Heart right ventricle (tissue), 16 donors: ENCODE measurements around the gene PKHD1. TPM values are rescaled to one million over a fixed set of nuclear protein-coding genes. Genes with fewer than 3 reads are reported as not detected.

ENCODE experiments used
- ATAC-seq, 8 donors: fragments of 200-7000 bp; cut with Tn5 transposase; one replicate each; pipeline ENCODE4 v1.9.1; 2020; ENCODE audit warnings: mild to moderate bottlenecking in 8 of 8, moderate library complexity in 8 of 8, moderate number of reproducible peaks in 1 of 8
- DNase-seq, 2 donors: peaks; one replicate each; pipeline ENCODE4 v3.0.0-alpha.2; 2020
- H3K27ac ChIP-seq, 10 donors: fragments of 200-600 bp; sonication (generic) in 2 of 10; one replicate each; pipeline versions ENCODE4 v1.5.0 to v1.8.0; 2020 to 2022; ENCODE audit warnings: mild to moderate bottlenecking in 3 of 10
- H3K27me3 ChIP-seq, 7 donors: fragments of 200-600 bp; one replicate each; pipeline ENCODE4 v1.8.0; 2021 to 2022; ENCODE audit warnings: mild to moderate bottlenecking in 2 of 7
- H3K36me3 ChIP-seq, 9 donors: fragments of 200-600 bp; sonication (generic) in 1 of 9; one replicate each; pipeline versions ENCODE4 v1.5.0 to v1.8.0; 2020 to 2022; ENCODE audit warnings: mild to moderate bottlenecking in 2 of 9
- H3K4me1 ChIP-seq, 9 donors: fragments of 200-600 bp; sonication (generic) in 1 of 9; one replicate each; pipeline versions ENCODE4 v1.5.0 to v1.8.0; 2020 to 2022; ENCODE audit warnings: mild to moderate bottlenecking in 4 of 9
- H3K4me3 ChIP-seq, 10 donors: fragments of 200-600 bp; sonication (generic) in 2 of 10; one replicate each; pipeline versions ENCODE4 v1.5.0 to v1.8.0; 2020 to 2022; ENCODE audit warnings: mild to moderate bottlenecking in 7 of 10, moderate library complexity in 2 of 10
- H3K9me3 ChIP-seq, 11 donors: fragments of 200-600 bp in 10 of 11; sonication (generic) in 2 of 11; one replicate each; pipeline versions ENCODE4 v1.5.0 to v1.8.0; 2013 to 2022; ENCODE audit warnings: mild to moderate bottlenecking in 2 of 11, control low read depth in 1 of 11, moderate library complexity in 1 of 11
- CTCF ChIP-seq, 9 donors: fragments of 200-600 bp; sonication (generic) in 2 of 9; IDR thresholded peaks; one replicate each; pipeline versions ENCODE4 v1.5.0 to v1.8.0; 2021 to 2022; ENCODE audit warnings: antibody characterized with exemption in 9 of 9, mild to moderate bottlenecking in 5 of 9, moderate library complexity in 1 of 9
- WGBS, 2 donors: extraction: QIAGEN DNeasy Blood & Tissue Kit; methylation state at CpG; one replicate each; pipeline ENCODE4 v1.1.7; 2013; ENCODE audit warnings: inconsistent platforms in 1 of 2; 5-methylcytosine and 5-hydroxymethylcytosine counted together
- intact Hi-C, 10 donors: fragments of 100-400 bp; cut with DNase I; formaldehyde crosslinking; loops; one replicate each; pipeline versions ENCODE4 v1.11.1 to v1.14.2; 2022
- polyA plus RNA-seq, 2 donors: library from polyadenylated mRNA; stranded (reverse); fragments of 200-250 nt; gene quantifications; one replicate each; pipeline ENCODE4 v1.2.3, GENCODE V29; 2013
- total RNA-seq, 10 donors: library from RNA; stranded (reverse); fragmentation: NEBNext Ultra II Directional in 3 of 10; extraction: Animal tissue kit (Norgen Biotek cat#: 25700) in 3 of 10; gene quantifications; one replicate each; pipeline versions ENCODE4 v1.2.1 to v1.2.4, GENCODE V29; 2021 to 2023
- donor health status: Arrhythmogenic right ventricular cardiomyopathy.
- donor health status: ischemic (EF 13 %, LVEDD 7.1; RV severe dilation, severe dysfunction).
- donor health status: healthy with polysubstance abuse.
- donor health status: DM: no; HTN: yes; CAD: no.
- donor health status: DM: no; HTN: no; CAD: no.
- donor health status: ischemic (EF 25% LVEDD 6.9; RV normal size, moderate dysfunction).
- donor health status: ischemic (EF 25% LVEDD 5.7; RV mildly dilated, moderate dysfunction).
- donor health status: healthy.
- donor health status: DM: yes; HTN: yes; CAD: no.
- donor health status: Ischemic cardiomyopathy.
- donor health status: ischemic (EF 35%, LVEDD 5.7; RV mildly dilated, moderate dysfunction).
- donor health status: nonischemic (EF 11% LVEDD 7.7; RV severe dilation, severe dysfunction).
- donor health status: DM: yes; HTN: yes; CAD: no.
- donor health status: PGD.
- donor health status: ischemic (EF 29% LVEDD 5.4; RV normal size, mild dysfunction).
- donor health status: nonischemic (EF 23%, LVEDD 6.1; RV moderate dilation, normal function).

Gene PKHD1
- total and polyA plus RNA-seq, 12 donors: under 0.01 to 0.07 (median 0.02) TPM; not detected in 7

DNA sequence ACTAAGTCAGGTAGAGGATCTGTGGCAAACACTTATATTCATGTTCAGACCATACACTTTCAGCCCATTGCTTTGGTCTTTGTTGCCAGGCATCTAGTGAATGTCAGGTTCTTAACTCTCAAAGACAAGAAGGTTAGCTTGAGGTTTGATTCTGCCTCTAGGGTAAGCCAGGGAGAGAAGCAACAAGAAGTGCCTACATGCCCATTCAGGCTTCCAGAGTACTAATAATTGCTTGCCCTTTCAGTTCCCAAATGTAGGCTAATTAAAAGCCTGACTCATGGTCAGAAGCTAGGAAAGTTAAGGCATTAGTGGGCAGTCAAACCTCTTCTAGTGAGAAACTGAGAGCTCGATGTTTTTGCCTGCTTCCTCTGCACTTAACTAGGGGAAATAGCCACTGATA lies 492.4 kb downstream of the PKHD1 start:
- no peaks in the 10 kb centered on the region for H3K4me1 ChIP-seq
- TF ChIP-seq CTCF (IDR thresholded peaks at IDR 0.05): no peak
- intact Hi-C loops: no loop called here
- no peak overlapping the region for H3K4me3 ChIP-seq
- H3K27me3 ChIP-seq: no peaks in the 10 kb centered on the region
- peaks cover 0 to 17% (median 3%) of the 10 kb centered on the region in 11 donors for H3K9me3 ChIP-seq
- ATAC-seq: no peak
- DNase-seq: no peak
- 48 to 61% methylated on average over 1 of the region's 1 CpG for WGBS, 2 donors
- no peak overlapping the region for H3K27ac ChIP-seq
- no peaks in the 10 kb centered on the region for H3K36me3 ChIP-seq

DNA sequence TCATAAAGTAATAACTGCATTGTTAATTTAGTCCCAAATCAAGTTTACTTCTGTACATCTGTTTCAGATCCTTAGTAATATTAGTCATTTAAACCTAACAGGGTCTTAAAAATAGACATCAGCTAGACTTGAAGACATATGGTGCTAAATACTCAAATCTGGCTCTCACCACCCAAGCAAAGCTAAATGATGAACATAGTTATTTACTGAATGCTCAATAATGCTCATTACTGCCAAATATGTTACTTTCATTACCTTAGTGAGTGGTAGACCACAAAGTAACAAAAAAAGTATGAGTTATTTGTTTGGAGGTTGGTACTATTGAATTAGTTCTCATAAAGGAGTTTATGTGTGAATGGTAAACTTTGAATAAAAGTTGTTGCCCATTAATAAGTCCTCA lies 502.1 kb downstream of the PKHD1 start:
- DNase-seq (no peak), ATAC-seq (no peak)
- no peak for TF ChIP-seq CTCF (IDR thresholded peaks at IDR 0.05)
- Histone ChIP-seq H3K4me3 (no peak overlapping the region), H3K27ac (no peak overlapping the region), H3K4me1 (no peaks in the 10 kb centered on the region), H3K36me3 (no peaks in the 10 kb centered on the region), H3K9me3 (peaks cover 0 to 11% (median 0%) of the 10 kb centered on the region in 11 donors), H3K27me3 (no peaks in the 10 kb centered on the region)
- intact Hi-C loops: no loop called here

GRCh38 chr6:51584163-51584562 lies 503.2 kb downstream of the PKHD1 start:
- 88 to 89% methylated on average over 3 of the region's 3 CpGs for WGBS, 2 donors
- H3K4me1 ChIP-seq: no peaks in the 10 kb centered on the region
- H3K36me3 ChIP-seq: no peaks in the 10 kb centered on the region
- no peaks in the 10 kb centered on the region for H3K27me3 ChIP-seq
- peaks cover 0 to 11% (median 0%) of the 10 kb centered on the region in 11 donors for H3K9me3 ChIP-seq
- no peak overlapping the region for H3K4me3 ChIP-seq
- ATAC-seq (no peak), DNase-seq (no peak)
- intact Hi-C loops: no loop called here
- H3K27ac ChIP-seq: no peak overlapping the region
- TF ChIP-seq CTCF (IDR thresholded peaks at IDR 0.05): no peak

DNA sequence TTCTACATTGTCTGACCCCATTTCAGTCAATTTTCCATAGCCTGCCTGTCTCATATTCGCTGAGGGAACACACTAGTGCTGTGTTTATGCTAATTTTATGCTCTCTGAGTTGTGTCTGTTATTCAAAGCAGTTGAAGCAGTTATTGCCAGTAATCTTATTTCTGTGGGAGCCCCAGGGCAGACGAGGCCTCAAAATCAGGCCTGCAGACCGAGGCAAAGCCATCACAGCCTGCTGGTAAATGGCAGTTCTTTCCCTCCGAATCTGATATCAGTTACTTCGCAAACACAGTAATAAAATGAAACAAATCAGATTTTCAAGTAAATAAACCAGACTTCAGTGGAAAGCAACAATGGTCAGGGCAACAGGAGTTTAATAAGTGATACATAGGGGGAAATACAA lies 508.4 kb downstream of the PKHD1 start:
- Histone ChIP-seq H3K4me3 (no peak overlapping the region), H3K27me3 (no peaks in the 10 kb centered on the region), H3K27ac (no peak overlapping the region), H3K9me3 (peaks cover 0 to 26% (median 0%) of the 10 kb centered on the region in 11 donors), H3K4me1 (no peaks in the 10 kb centered on the region), H3K36me3 (no peaks in the 10 kb centered on the region)
- TF ChIP-seq CTCF (IDR thresholded peaks at IDR 0.05): no peak
- DNase-seq (no peak), ATAC-seq (no peak)
- intact Hi-C loops: no loop called here
- WGBS, 2 donors: 67 to 72% methylated on average over 5 of the region's 5 CpGs
